Breast epithelium (tissue), 4 donors: ENCODE measurements around the gene C1orf21. TPM values are rescaled to one million over a fixed set of nuclear protein-coding genes. Genes with fewer than 3 reads are reported as not detected.

ENCODE experiments used
- DNase-seq, 2 donors: peaks; one replicate each; pipeline ENCODE4 v3.0.0-alpha.2; 2019; ENCODE audit warnings: low spot score in 2 of 2
- H3K27ac ChIP-seq, 2 donors: fragments of 200-600 bp; sonication (generic) in 1 of 2; one replicate each; pipeline ENCODE4 v1.5.1; 2016 to 2019; ENCODE audit warnings: mild to moderate bottlenecking in 1 of 2
- H3K27me3 ChIP-seq, 2 donors: fragments of 200-600 bp; sonication (generic) in 1 of 2; one replicate each; pipeline versions ENCODE4 v1.5.1 to v1.6.0; 2017 to 2019; ENCODE audit warnings: control low read depth in 1 of 2, mild to moderate bottlenecking in 1 of 2
- H3K36me3 ChIP-seq: fragments of 200-600 bp; one replicate; pipeline ENCODE4 v1.5.1; 2019
- H3K4me1 ChIP-seq, 2 donors: fragments of 200-600 bp; sonication (generic); one replicate each; pipeline ENCODE4 v1.5.1; 2016 to 2019; ENCODE audit warnings: control low read depth in 1 of 2
- H3K4me3 ChIP-seq, 3 donors: fragments of 200-600 bp; sonication (generic); 1 replicate in 2 of 3; 2 replicates in 1 of 3; pipeline ENCODE4 v1.5.1; 2016 to 2019; ENCODE audit warnings: mild to moderate bottlenecking in 3 of 3, moderate library complexity in 2 of 3
- H3K9me3 ChIP-seq, 2 donors: fragments of 200-600 bp; sonication (generic) in 1 of 2; one replicate each; pipeline ENCODE4 v1.5.1; 2016 to 2019; ENCODE audit warnings: control low read depth in 1 of 2
- POLR2A ChIP-seq: fragments of 450-650 bp; IDR thresholded peaks from one replicate; pipeline ENCODE4 v1.6.1; 2016; ENCODE audit warnings: antibody characterized with exemption, mild to moderate bottlenecking, moderate library complexity
- POLR2AphosphoS5 ChIP-seq, 3 donors: sonication (generic); formaldehyde crosslinking; IDR thresholded peaks; one replicate each; pipeline ENCODE4 v1.6.1; 2017; ENCODE audit warnings: antibody characterized with exemption in 3 of 3
- intact Hi-C: fragments of 100-400 bp; cut with DNase I; formaldehyde crosslinking; loops from one replicate; pipeline ENCODE4 v1.15.1; 2023; ENCODE audit warnings: low total_unique reads
- total RNA-seq, 3 donors: library from RNA; depleted of rRNA; stranded (reverse); fragments of >200 nt; gene quantifications; one replicate each; pipeline ENCODE4 v1.1.0, GENCODE V29; 2016
- TF ChIP-seq, protein P1 (sequence below), 3 donors: fragments of 450-650 bp; IDR thresholded peaks; one replicate each; pipeline ENCODE4 v1.5.1; 2016 to 2017; ENCODE audit warnings: antibody characterized with exemption in 3 of 3, mild to moderate bottlenecking in 3 of 3, moderate library complexity in 3 of 3

C1orf21 gene
- total RNA-seq, 3 donors from 2014 or later, result 31.5 to 75.7 (median 54.7) TPM

DNA sequence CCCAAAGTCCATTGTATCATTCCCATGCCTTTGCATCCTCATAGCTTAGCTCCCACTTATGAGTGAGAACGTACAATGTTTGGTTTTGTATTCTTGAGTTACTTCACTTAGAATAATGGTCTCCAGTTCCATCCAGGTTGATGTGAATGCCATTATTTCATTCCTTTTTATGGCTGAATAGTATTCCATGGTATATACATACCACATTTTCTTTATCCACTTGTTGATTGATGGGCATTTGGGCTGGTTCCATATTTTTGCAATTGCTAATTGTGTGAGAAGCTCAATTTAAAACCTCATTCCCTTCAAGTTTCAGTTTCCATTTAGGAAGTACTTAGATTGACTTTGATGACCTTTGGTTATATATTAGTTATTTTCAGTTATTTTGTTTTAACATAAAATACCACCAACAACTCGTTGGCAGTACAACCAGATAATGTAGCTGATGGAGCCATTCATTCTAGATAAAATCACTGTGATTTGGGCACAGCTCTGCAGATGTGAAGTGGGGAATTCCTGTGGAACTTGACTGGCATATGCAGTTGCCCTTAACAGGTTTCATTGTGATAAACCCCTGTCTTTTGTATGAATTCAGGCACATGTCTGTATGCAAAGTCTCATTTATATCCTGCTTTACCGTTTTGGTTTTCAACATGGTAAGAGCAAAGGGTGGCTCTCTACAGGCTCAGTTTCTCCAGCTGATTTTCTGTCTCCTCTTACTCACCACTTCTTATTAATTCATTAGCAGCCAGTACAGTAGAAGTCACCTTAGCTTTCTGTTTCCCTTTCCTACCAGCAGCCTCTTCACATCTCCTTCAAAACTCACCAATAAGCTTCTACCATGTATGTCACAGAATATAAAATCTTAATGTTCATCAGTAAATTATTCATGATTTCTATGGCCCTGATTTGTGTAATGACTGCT is 170.9 kb downstream of the C1orf21 start:
- no peak for DNase-seq
- Histone ChIP-seq H3K27me3 (no peaks in the 10 kb centered on the region), H3K4me1 (peaks cover 0 to 5% of the 10 kb centered on the region in 2 donors), H3K27ac (no peak overlapping the region), H3K36me3 (no peaks in the 10 kb centered on the region), H3K4me3 (no peak overlapping the region), H3K9me3 (no peaks in the 10 kb centered on the region)
- intact Hi-C loops, result no loop called here
- TF ChIP-seq, protein P1, sequence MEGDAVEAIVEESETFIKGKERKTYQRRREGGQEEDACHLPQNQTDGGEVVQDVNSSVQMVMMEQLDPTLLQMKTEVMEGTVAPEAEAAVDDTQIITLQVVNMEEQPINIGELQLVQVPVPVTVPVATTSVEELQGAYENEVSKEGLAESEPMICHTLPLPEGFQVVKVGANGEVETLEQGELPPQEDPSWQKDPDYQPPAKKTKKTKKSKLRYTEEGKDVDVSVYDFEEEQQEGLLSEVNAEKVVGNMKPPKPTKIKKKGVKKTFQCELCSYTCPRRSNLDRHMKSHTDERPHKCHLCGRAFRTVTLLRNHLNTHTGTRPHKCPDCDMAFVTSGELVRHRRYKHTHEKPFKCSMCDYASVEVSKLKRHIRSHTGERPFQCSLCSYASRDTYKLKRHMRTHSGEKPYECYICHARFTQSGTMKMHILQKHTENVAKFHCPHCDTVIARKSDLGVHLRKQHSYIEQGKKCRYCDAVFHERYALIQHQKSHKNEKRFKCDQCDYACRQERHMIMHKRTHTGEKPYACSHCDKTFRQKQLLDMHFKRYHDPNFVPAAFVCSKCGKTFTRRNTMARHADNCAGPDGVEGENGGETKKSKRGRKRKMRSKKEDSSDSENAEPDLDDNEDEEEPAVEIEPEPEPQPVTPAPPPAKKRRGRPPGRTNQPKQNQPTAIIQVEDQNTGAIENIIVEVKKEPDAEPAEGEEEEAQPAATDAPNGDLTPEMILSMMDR (IDR thresholded peaks at IDR 0.05), result no peak
- TF ChIP-seq POLR2A, result no peak
- no peak for TF ChIP-seq POLR2AphosphoS5 (IDR thresholded peaks at IDR 0.05)

DNA sequence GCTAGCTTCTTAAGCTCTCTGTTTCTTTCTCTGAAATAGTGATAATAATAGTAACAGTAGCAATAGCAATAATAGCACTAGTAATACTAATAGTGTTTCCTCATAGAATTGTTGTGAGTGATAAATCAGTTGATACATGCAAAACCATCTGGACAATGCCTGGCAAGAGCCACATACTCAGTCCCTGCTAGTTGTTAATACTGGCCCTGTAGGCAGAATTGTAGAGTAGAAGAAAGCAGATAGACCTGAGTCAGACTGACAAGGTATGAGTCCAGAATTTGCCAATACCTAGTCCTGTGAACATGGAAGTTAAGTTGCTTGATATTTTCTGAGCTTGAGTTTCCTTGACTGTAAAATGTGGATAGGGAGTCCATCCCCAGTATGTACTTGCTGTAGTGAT is 171.9 kb downstream of the C1orf21 start:
- peak overlapping the region; percentile 4 to 14 for H3K27ac ChIP-seq
- no peaks in the 10 kb centered on the region for H3K27me3 ChIP-seq
- intact Hi-C loops, result no loop called here

DNA sequence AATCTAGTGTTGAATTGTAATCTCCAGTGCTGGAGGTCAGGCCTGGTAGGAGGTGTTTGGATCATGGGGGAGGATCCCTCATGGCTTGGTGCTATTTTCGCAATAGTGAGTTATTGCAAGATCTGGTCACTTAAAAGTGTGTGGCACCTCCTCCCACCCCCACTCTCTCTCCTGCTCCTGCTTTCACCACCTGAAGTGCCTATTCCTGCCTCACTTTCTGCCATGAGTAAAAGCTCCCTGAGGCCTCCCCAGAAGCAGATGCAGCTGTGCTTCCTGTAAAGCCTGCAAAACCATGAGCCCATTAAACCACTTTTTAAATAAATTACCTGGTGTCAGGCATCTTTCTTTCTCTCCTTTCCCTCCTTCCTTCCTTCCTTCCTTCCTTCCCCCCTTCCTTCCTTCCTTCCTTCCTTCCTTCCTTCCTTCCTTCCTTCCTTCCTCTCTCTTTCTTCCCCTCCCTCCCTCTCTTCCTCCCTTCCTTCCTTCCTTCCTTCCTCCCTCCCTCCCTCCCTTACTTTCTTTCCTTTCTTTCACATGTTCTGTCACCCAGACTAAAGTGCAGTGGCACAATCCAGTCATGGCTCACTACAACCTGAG is 172.4 kb downstream of the C1orf21 start:
- Histone ChIP-seq H3K4me3 (no peak overlapping the region), H3K36me3 (no peaks in the 10 kb centered on the region), H3K27me3 (no peaks in the 10 kb centered on the region), H3K4me1 (peaks cover 0 to 5% of the 10 kb centered on the region in 2 donors), H3K9me3 (no peaks in the 10 kb centered on the region), H3K27ac (peak overlapping the region; percentile 4 to 14)
- TF ChIP-seq POLR2A (no peak), POLR2AphosphoS5 (IDR thresholded peaks at IDR 0.05) (no peak)
- TF ChIP-seq, protein P1 (IDR thresholded peaks at IDR 0.05), result no peak
- intact Hi-C loops, result no loop called here
- DNase-seq, result no peak

More for the DNA sequence above, 171.9 kb downstream of the C1orf21 start:
- TF ChIP-seq POLR2A, result no peak
- H3K36me3 ChIP-seq, result no peaks in the 10 kb centered on the region
- no peak for DNase-seq
- peaks cover 0 to 5% of the 10 kb centered on the region in 2 donors for H3K4me1 ChIP-seq
- H3K4me3 ChIP-seq, result no peak overlapping the region
- no peaks in the 10 kb centered on the region for H3K9me3 ChIP-seq

DNA sequence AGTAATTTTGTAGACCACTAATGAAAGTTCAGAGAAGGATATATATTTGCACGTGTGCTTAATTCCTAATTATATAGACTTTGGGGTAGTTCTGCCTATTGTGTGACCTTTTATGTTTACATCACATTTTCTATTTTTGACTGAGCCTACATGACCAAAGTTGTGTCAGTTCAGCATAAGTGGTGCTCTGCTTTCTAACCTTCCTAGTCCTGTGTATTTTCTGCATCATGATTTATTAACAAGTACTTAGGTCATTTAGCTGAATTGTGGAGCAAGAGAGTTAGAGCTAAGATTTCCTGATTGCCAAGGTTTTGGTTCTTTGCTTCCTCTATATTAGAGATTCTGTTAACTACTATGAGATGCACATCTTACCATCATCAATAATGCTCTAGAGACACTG is 176.0 kb downstream of the C1orf21 start:
- intact Hi-C loops, result no loop called here
- H3K36me3 ChIP-seq, result no peaks in the 10 kb centered on the region
- TF ChIP-seq POLR2A, result no peak
- TF ChIP-seq, protein P1 (IDR thresholded peaks at IDR 0.05), result no peak

DNA sequence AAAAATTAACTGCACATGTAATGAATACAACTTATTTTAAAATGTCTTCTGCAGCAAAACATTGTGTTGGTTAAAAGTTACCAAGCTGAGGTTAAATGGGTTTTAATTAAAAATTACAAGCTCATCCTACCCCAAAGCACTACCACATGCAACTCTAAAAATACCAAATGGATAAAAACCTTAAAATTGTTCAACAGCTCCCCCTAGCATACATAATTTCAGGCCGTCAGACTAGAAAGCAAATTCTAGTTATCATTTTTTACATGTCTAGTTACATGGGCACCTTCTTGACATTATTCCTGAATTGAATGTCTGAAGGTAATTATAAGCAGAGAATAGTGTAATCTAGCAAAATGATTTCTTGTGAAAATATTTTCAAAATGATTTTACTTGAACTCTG is 176.5 kb downstream of the C1orf21 start:
- intact Hi-C loops, result no loop called here

More for the DNA sequence above, 176.0 kb downstream of the C1orf21 start:
- Histone ChIP-seq H3K27me3 (no peaks in the 10 kb centered on the region), H3K27ac (no peak overlapping the region), H3K4me1 (no peaks in the 10 kb centered on the region), H3K4me3 (no peak overlapping the region), H3K9me3 (no peaks in the 10 kb centered on the region)
- DNase-seq, result no peak

More for the DNA sequence above, 176.5 kb downstream of the C1orf21 start:
- H3K4me1 ChIP-seq, result no peaks in the 10 kb centered on the region
- DNase-seq, result no peak
- peak overlapping the region in 1 of 2 donors; percentile 4 for H3K27ac ChIP-seq
- H3K36me3 ChIP-seq, result no peaks in the 10 kb centered on the region
- H3K9me3 ChIP-seq, result no peaks in the 10 kb centered on the region
- no peak for TF ChIP-seq POLR2A
- TF ChIP-seq, protein P1 (IDR thresholded peaks at IDR 0.05), result peak; percentile 30 to 38 (median 33)
- TF ChIP-seq POLR2AphosphoS5 (IDR thresholded peaks at IDR 0.05), result no peak
- no peaks in the 10 kb centered on the region for H3K27me3 ChIP-seq
- no peak overlapping the region for H3K4me3 ChIP-seq
